ENCODE data around the gene SH2D3A.

The SH2D3A gene

GRCh38 chr19:6811378-6811777 is 44.1 kb upstream of the SH2D3A start:
- H2BK120ac ChIP-seq (ENCODE audit: low read depth, low read length) = no peak overlapping the region
- no peak overlapping the region for H2BK15ac ChIP-seq (ENCODE audit: low read depth, poor library complexity, severe bottlenecking)
- H3K36me3 ChIP-seq (ENCODE audit: control insufficient read depth in 1 of 2, insufficient read depth in 2 of 2, low read depth in 1 of 2, low read length in 2 of 2) = no peaks in the 10 kb centered on the region
- H3K14ac ChIP-seq (ENCODE audit: low read length in 2 of 2) = no peak overlapping the region
- no peak overlapping the region for H3K18ac ChIP-seq (ENCODE audit: low read depth in 1 of 2, low read length in 2 of 2)
- H3K4me3 ChIP-seq (ENCODE audit: insufficient read depth in 1 of 2, low read depth in 1 of 2, low read length in 2 of 2) = no peak overlapping the region
- no peak overlapping the region for H3K27ac ChIP-seq (ENCODE audit: low read length, poor library complexity, severe bottlenecking)
- no peak overlapping the region for H4K91ac ChIP-seq (ENCODE audit: low read length)
- WGBS = 67% methylated on average over 3 of the region's 3 CpGs
- peaks cover 0 to 7% of the 10 kb centered on the region in 2 experiments for H3K27me3 ChIP-seq (ENCODE audit: control insufficient read depth in 1 of 2, insufficient read depth in 1 of 2, low read length in 2 of 2)
- H2AFZ ChIP-seq (ENCODE audit: low read depth, low read length) = no peak overlapping the region
- no peak overlapping the region for H3K23ac ChIP-seq (ENCODE audit: low read length in 2 of 2)
- H2AK5ac ChIP-seq (ENCODE audit: low read length, severe bottlenecking) = no peak overlapping the region
- H3K79me1 ChIP-seq (replicated peaks; ENCODE audit: low read length, poor library complexity, severe bottlenecking) = no peaks in the 10 kb centered on the region
- H2BK12ac ChIP-seq (ENCODE audit: low read length in 2 of 2) = no peak overlapping the region
- no peak overlapping the region for H3K4me2 ChIP-seq (ENCODE audit: low read length, poor library complexity, severe bottlenecking)
- peaks cover 4% of the 10 kb centered on the region for H3K9me3 ChIP-seq (ENCODE audit: control insufficient read depth, low read length)
- no peak overlapping the region for H3K4ac ChIP-seq (ENCODE audit: low read depth in 1 of 2, low read length in 2 of 2)
- H3K9ac ChIP-seq (ENCODE audit: low read length) = no peak overlapping the region
- no peaks in the 10 kb centered on the region for H3K4me1 ChIP-seq (ENCODE audit: control insufficient read depth, insufficient read depth, low read depth, low read length)
- no peak overlapping the region for H4K8ac ChIP-seq (ENCODE audit: low read length)
- H2BK5ac ChIP-seq (ENCODE audit: low read depth, low read length, poor library complexity, severe bottlenecking) = no peak overlapping the region
- DNase-seq = no peak

- 47% methylated on average over 4 of the region's 4 CpGs for WGBS
- Histone ChIP-seq H3K23ac (ENCODE audit: low read length in 2 of 2) (no peak overlapping the region), H4K91ac (ENCODE audit: low read length) (no peak overlapping the region), H2BK12ac (ENCODE audit: low read length in 2 of 2) (no peak overlapping the region), H3K4me2 (ENCODE audit: low read length, poor library complexity, severe bottlenecking) (no peak overlapping the region), H2BK120ac (ENCODE audit: low read depth, low read length) (no peak overlapping the region), H3K4me1 (ENCODE audit: control insufficient read depth, insufficient read depth, low read depth, low read length) (no peaks in the 10 kb centered on the region), H3K79me1 (replicated peaks; ENCODE audit: low read length, poor library complexity, severe bottlenecking) (no peaks in the 10 kb centered on the region), H3K9me3 (ENCODE audit: control insufficient read depth, low read length) (peaks cover 4% of the 10 kb centered on the region), H3K4ac (ENCODE audit: low read depth in 1 of 2, low read length in 2 of 2) (no peak overlapping the region), H2BK5ac (ENCODE audit: low read depth, low read length, poor library complexity, severe bottlenecking) (no peak overlapping the region), H3K4me3 (ENCODE audit: insufficient read depth in 1 of 2, low read depth in 1 of 2, low read length in 2 of 2) (no peak overlapping the region), H3K18ac (ENCODE audit: low read depth in 1 of 2, low read length in 2 of 2) (no peak overlapping the region), H3K9ac (ENCODE audit: low read length) (no peak overlapping the region), H3K36me3 (ENCODE audit: control insufficient read depth in 1 of 2, insufficient read depth in 2 of 2, low read depth in 1 of 2, low read length in 2 of 2) (no peaks in the 10 kb centered on the region), H3K27ac (ENCODE audit: low read length, poor library complexity, severe bottlenecking) (no peak overlapping the region), H4K8ac (ENCODE audit: low read length) (no peak overlapping the region), H2AFZ (ENCODE audit: low read depth, low read length) (no peak overlapping the region), H2AK5ac (ENCODE audit: low read length, severe bottlenecking) (no peak overlapping the region), H3K27me3 (ENCODE audit: control insufficient read depth in 1 of 2, insufficient read depth in 1 of 2, low read length in 2 of 2) (peaks cover 0 to 8% of the 10 kb centered on the region in 2 experiments), H3K14ac (ENCODE audit: low read length in 2 of 2) (no peak overlapping the region), H2BK15ac (ENCODE audit: low read depth, poor library complexity, severe bottlenecking) (no peak overlapping the region)
- no peak for DNase-seq
These were observed 42.0 kb upstream of the SH2D3A start for GRCh38 chr19:6809262-6809661.

- Histone ChIP-seq H2BK12ac (ENCODE audit: low read length in 2 of 2) (no peak overlapping the region), H2AFZ (ENCODE audit: low read depth, low read length) (no peak overlapping the region), H2BK120ac (ENCODE audit: low read depth, low read length) (no peak overlapping the region), H3K27ac (ENCODE audit: low read length, poor library complexity, severe bottlenecking) (no peak overlapping the region), H3K4ac (ENCODE audit: low read depth in 1 of 2, low read length in 2 of 2) (no peak overlapping the region), H3K9me3 (ENCODE audit: control insufficient read depth, low read length) (peaks cover 4% of the 10 kb centered on the region), H4K91ac (ENCODE audit: low read length) (no peak overlapping the region), H3K4me2 (ENCODE audit: low read length, poor library complexity, severe bottlenecking) (no peak overlapping the region), H3K18ac (ENCODE audit: low read depth in 1 of 2, low read length in 2 of 2) (no peak overlapping the region), H3K14ac (ENCODE audit: low read length in 2 of 2) (no peak overlapping the region), H2AK5ac (ENCODE audit: low read length, severe bottlenecking) (no peak overlapping the region), H3K27me3 (ENCODE audit: control insufficient read depth in 1 of 2, insufficient read depth in 1 of 2, low read length in 2 of 2) (peaks cover 0 to 8% of the 10 kb centered on the region in 2 experiments), H4K8ac (ENCODE audit: low read length) (no peak overlapping the region), H2BK5ac (ENCODE audit: low read depth, low read length, poor library complexity, severe bottlenecking) (no peak overlapping the region), H3K4me3 (ENCODE audit: insufficient read depth in 1 of 2, low read depth in 1 of 2, low read length in 2 of 2) (no peak overlapping the region), H3K79me1 (replicated peaks; ENCODE audit: low read length, poor library complexity, severe bottlenecking) (no peaks in the 10 kb centered on the region), H2BK15ac (ENCODE audit: low read depth, poor library complexity, severe bottlenecking) (no peak overlapping the region), H3K4me1 (ENCODE audit: control insufficient read depth, insufficient read depth, low read depth, low read length) (no peaks in the 10 kb centered on the region), H3K9ac (ENCODE audit: low read length) (no peak overlapping the region), H3K23ac (ENCODE audit: low read length in 2 of 2) (no peak overlapping the region), H3K36me3 (ENCODE audit: control insufficient read depth in 1 of 2, insufficient read depth in 2 of 2, low read depth in 1 of 2, low read length in 2 of 2) (no peaks in the 10 kb centered on the region)
- DNase-seq = no peak
- WGBS = 93% methylated on average over 1 of the region's 1 CpG
These were observed 41.3 kb upstream of the SH2D3A start for GRCh38 chr19:6808494-6808893.

- Histone ChIP-seq H3K27ac (ENCODE audit: low read length, poor library complexity, severe bottlenecking) (no peak overlapping the region), H3K36me3 (ENCODE audit: control insufficient read depth in 1 of 2, insufficient read depth in 2 of 2, low read depth in 1 of 2, low read length in 2 of 2) (no peaks in the 10 kb centered on the region), H3K4ac (ENCODE audit: low read depth in 1 of 2, low read length in 2 of 2) (no peak overlapping the region), H4K91ac (ENCODE audit: low read length) (peak overlapping the region; percentile 50), H2BK12ac (ENCODE audit: low read length in 2 of 2) (no peak overlapping the region), H2BK120ac (ENCODE audit: low read depth, low read length) (no peak overlapping the region), H2AFZ (ENCODE audit: low read depth, low read length) (no peak overlapping the region), H3K4me1 (ENCODE audit: control insufficient read depth, insufficient read depth, low read depth, low read length) (no peaks in the 10 kb centered on the region), H3K18ac (ENCODE audit: low read depth in 1 of 2, low read length in 2 of 2) (no peak overlapping the region), H2BK5ac (ENCODE audit: low read depth, low read length, poor library complexity, severe bottlenecking) (no peak overlapping the region), H2AK5ac (ENCODE audit: low read length, severe bottlenecking) (no peak overlapping the region), H3K9me3 (ENCODE audit: control insufficient read depth, low read length) (peaks cover 4% of the 10 kb centered on the region), H4K8ac (ENCODE audit: low read length) (no peak overlapping the region), H3K23ac (ENCODE audit: low read length in 2 of 2) (no peak overlapping the region), H3K27me3 (ENCODE audit: control insufficient read depth in 1 of 2, insufficient read depth in 1 of 2, low read length in 2 of 2) (peaks cover 0 to 19% of the 10 kb centered on the region in 2 experiments), H3K9ac (ENCODE audit: low read length) (no peak overlapping the region), H3K14ac (ENCODE audit: low read length in 2 of 2) (no peak overlapping the region), H3K4me3 (ENCODE audit: insufficient read depth in 1 of 2, low read depth in 1 of 2, low read length in 2 of 2) (no peak overlapping the region), H3K79me1 (replicated peaks; ENCODE audit: low read length, poor library complexity, severe bottlenecking) (no peaks in the 10 kb centered on the region), H3K4me2 (ENCODE audit: low read length, poor library complexity, severe bottlenecking) (no peak overlapping the region), H2BK15ac (ENCODE audit: low read depth, poor library complexity, severe bottlenecking) (no peak overlapping the region)
- WGBS = 81% methylated on average over 5 of the region's 5 CpGs
- no peak for DNase-seq
These were observed 40.1 kb upstream of the SH2D3A start for GRCh38 chr19:6807291-6807690.
